Right ventricle myocardium inferior (tissue), 1 donor: ENCODE data around the gene TSPAN18. TPM values are rescaled to one million over a fixed set of nuclear protein-coding genes. Genes with fewer than 3 reads are reported as not detected.

ENCODE experiments used
- ATAC-seq: fragments of 200-7000 bp; cut with Tn5 transposase; one replicate; pipeline ENCODE4 v1.9.1; 2020; ENCODE audit warnings: mild to moderate bottlenecking, moderate library complexity
- DNase-seq: peaks from one replicate; pipeline ENCODE4 v3.0.0; 2021; ENCODE audit errors: missing footprints
- intact Hi-C: fragments of 100-400 bp; cut with DNase I; formaldehyde crosslinking; loops from one replicate; pipeline ENCODE4 v1.11.0; 2022
- total RNA-seq: library from RNA; stranded (reverse); fragmentation: NEBNext Ultra II Directional; extraction: Animal tissue kit (Norgen Biotek cat#: 25700); gene quantifications from one replicate; pipeline ENCODE4 v1.2.1, GENCODE V29; 2021
- donor health status: DM: no; HTN: yes; CAD: no; lungs with severe emphysema.

The TSPAN18 gene
- total RNA-seq, 1 donor from 2014 or later: 115 TPM

- ATAC-seq: no peak
- intact Hi-C loops: no loop called here
- DNase-seq: no peak
Measured at GRCh38 chr11:44708523-44709280, 18.1 kb upstream of the TSPAN18 start.

GRCh38 chr11:44709281-44709562, 17.5 kb upstream of the TSPAN18 start:
- DNase-seq: no peak
- no peak for ATAC-seq
- intact Hi-C loops: no loop called here

- intact Hi-C loops: no loop called here
Measured at GRCh38 chr11:44709966-44710365, 16.8 kb upstream of the TSPAN18 start.

GRCh38 chr11:44711113-44711786, 15.5 kb upstream of the TSPAN18 start:
- DNase-seq: no peak
- ATAC-seq: no peak
- intact Hi-C loops: no loop called here

More at GRCh38 chr11:44709966-44710365, 16.8 kb upstream of the TSPAN18 start:
- DNase-seq (no peak), ATAC-seq (no peak)

- ATAC-seq: no peak
- intact Hi-C loops: no loop called here
- DNase-seq: no peak
Measured at GRCh38 chr11:44711787-44712608, 14.8 kb upstream of the TSPAN18 start.

- ATAC-seq: no peak
- intact Hi-C loops: no loop called here
- no peak for DNase-seq
Measured at GRCh38 chr11:44713022-44713421, 13.7 kb upstream of the TSPAN18 start.

GRCh38 chr11:44716256-44716655, 10.5 kb upstream of the TSPAN18 start:
- intact Hi-C loops: no loop called here

GRCh38 chr11:44718057-44718456, 8.7 kb upstream of the TSPAN18 start:
- intact Hi-C loops: no loop called here

More at GRCh38 chr11:44716256-44716655, 10.5 kb upstream of the TSPAN18 start:
- ATAC-seq (no peak), DNase-seq (no peak)

GRCh38 chr11:44718612-44719390, 8.0 kb upstream of the TSPAN18 start:
- ATAC-seq (no peak), DNase-seq (no peak)
- intact Hi-C loops: no loop called here

More at GRCh38 chr11:44718057-44718456, 8.7 kb upstream of the TSPAN18 start:
- DNase-seq (no peak), ATAC-seq (no peak)

GRCh38 chr11:44725016-44725685, 1.6 kb upstream of the TSPAN18 start:
- ATAC-seq (no peak), DNase-seq (no peak)
- intact Hi-C loops: loop anchor here (5.0 kb wide), 1 partner anchor 163 kb away; no protein-coding TSS in a partner anchor

- intact Hi-C loops: loop anchor here (2.0 to 5.0 kb wide), 2 partner anchors 41 to 164 kb away; no protein-coding TSS in a partner anchor
- ATAC-seq (no peak), DNase-seq (no peak)
Measured at GRCh38 chr11:44725757-44726282, 942 bp upstream of the TSPAN18 start.

GRCh38 chr11:44727114-44727372, 281 bp downstream of the TSPAN18 start:
- DNase-seq (no peak), ATAC-seq (no peak)
- intact Hi-C loops: loop anchor here (2.0 to 5.0 kb wide), 2 partner anchors 40 to 165 kb away; no protein-coding TSS in a partner anchor

- DNase-seq: peak; percentile 92
- ATAC-seq: peak; percentile 88
- intact Hi-C loops: loop anchor here (1.0 to 5.0 kb wide), 6 partner anchors 39 to 184 kb away; no protein-coding TSS in a partner anchor
Measured at GRCh38 chr11:44727373-44728287, 868 bp downstream of the TSPAN18 start.

GRCh38 chr11:44728491-44728910, 1.7 kb downstream of the TSPAN18 start:
- intact Hi-C loops: loop anchor here (1.0 to 5.0 kb wide), 5 partner anchors 46 to 183 kb away; no protein-coding TSS in a partner anchor
- no peak for ATAC-seq
- DNase-seq: no peak

- intact Hi-C loops: loop anchor here (2.0 to 5.0 kb wide), 2 partner anchors 46 to 167 kb away; no protein-coding TSS in a partner anchor
- no peak for DNase-seq
- ATAC-seq: no peak
Measured at GRCh38 chr11:44729063-44729462, 2.3 kb downstream of the TSPAN18 start.

- intact Hi-C loops: loop anchor here (2.0 to 5.0 kb wide), 2 partner anchors 45 to 167 kb away; no protein-coding TSS in a partner anchor
- ATAC-seq: no peak
- DNase-seq: no peak
Measured at GRCh38 chr11:44729713-44730112, 3.0 kb downstream of the TSPAN18 start.

- DNase-seq: no peak
- no peak for ATAC-seq
- intact Hi-C loops: no loop called here
Measured at GRCh38 chr11:44730775-44731174, 4.0 kb downstream of the TSPAN18 start.
